Neuronal stem cell (in vitro differentiated cells): ENCODE data around the gene SND1.

Source experiments
- DNase-seq: peaks from one replicate; pipeline ENCODE4 v3.0.0-alpha.2; 2013; ENCODE audit warnings: low spot score
- H2AFZ ChIP-seq: one replicate; pipeline ENCODE4 v1.6.1; 2013; ENCODE audit warnings: mild to moderate bottlenecking, low read length, inconsistent platforms
- H2AK5ac ChIP-seq: 2 replicates; pipeline ENCODE4 v1.6.1; 2013; ENCODE audit warnings: low read depth, mild to moderate bottlenecking, inconsistent platforms, low read length, moderate library complexity, mixed read lengths
- H2BK120ac ChIP-seq: 2 replicates; pipeline ENCODE4 v1.6.1; 2013; ENCODE audit warnings: low read depth, mild to moderate bottlenecking, inconsistent platforms, low read length, moderate library complexity, mixed read lengths
- H2BK12ac ChIP-seq: one replicate; pipeline ENCODE4 v1.6.1; 2013; ENCODE audit warnings: low read length, inconsistent platforms
- H2BK15ac ChIP-seq: 2 replicates; pipeline ENCODE4 v1.6.1; 2013; ENCODE audit warnings: mild to moderate bottlenecking, low read length, inconsistent platforms, mixed read lengths
- H2BK5ac ChIP-seq: one replicate; pipeline ENCODE4 v1.6.1; 2013; ENCODE audit warnings: inconsistent platforms, mild to moderate bottlenecking, low read length, moderate library complexity
- H3K14ac ChIP-seq: one replicate; pipeline ENCODE4 v1.6.1; 2013; ENCODE audit warnings: low read length, inconsistent platforms
- H3K18ac ChIP-seq: 2 replicates; pipeline ENCODE4 v1.6.1; 2013; ENCODE audit warnings: low read length, inconsistent platforms
- H3K23ac ChIP-seq: 2 replicates; pipeline ENCODE4 v1.6.1; 2013; ENCODE audit warnings: low read depth, mild to moderate bottlenecking, mixed read lengths, low read length, inconsistent platforms; ENCODE audit not compliant: poor library complexity
- H3K27ac ChIP-seq: replicated peaks from 3 replicates; pipeline ENCODE4 v1.5.1; 2013; ENCODE audit warnings: low read length, inconsistent platforms
- H3K27me3 ChIP-seq, 3 experiments: 2 replicates each; pipeline ENCODE4 v1.6.1; 2013; ENCODE audit warnings: low read length in 3 of 3, mild to moderate bottlenecking in 2 of 3, inconsistent platforms in 1 of 3, low read depth in 1 of 3, mixed read lengths in 1 of 3, moderate library complexity in 1 of 3; ENCODE audit not compliant: control insufficient read depth in 3 of 3, insufficient read depth in 3 of 3
- H3K36me3 ChIP-seq, 2 donors: replicated peaks in 1 of 2; 2 replicates each; pipeline ENCODE4 v1.6.1; 2013; ENCODE audit warnings: low read length in 2 of 2; ENCODE audit not compliant: control insufficient read depth in 2 of 2, insufficient read depth in 2 of 2
- H3K4ac ChIP-seq: 2 replicates; pipeline ENCODE4 v1.6.1; 2013; ENCODE audit warnings: inconsistent platforms, mild to moderate bottlenecking, low read length, moderate library complexity
- H3K4me1 ChIP-seq, 2 donors: 1 replicate in 1 of 2; 2 replicates in 1 of 2; pipeline ENCODE4 v1.6.1; 2013; ENCODE audit warnings: low read length in 2 of 2, low read depth in 1 of 2; ENCODE audit not compliant: control insufficient read depth in 2 of 2, insufficient read depth in 1 of 2
- H3K4me2 ChIP-seq: one replicate; pipeline ENCODE4 v1.6.1; 2013; ENCODE audit warnings: mild to moderate bottlenecking, low read length, inconsistent platforms; ENCODE audit not compliant: insufficient read depth, poor library complexity, severe bottlenecking
- H3K4me3 ChIP-seq, 2 donors: 2 replicates each; pipeline ENCODE4 v1.5.1; 2013; ENCODE audit warnings: low read length in 2 of 2, mild to moderate bottlenecking in 2 of 2, inconsistent platforms in 1 of 2, moderate library complexity in 1 of 2
- H3K79me1 ChIP-seq: one replicate; pipeline ENCODE4 v1.6.1; 2013; ENCODE audit warnings: low read depth, mild to moderate bottlenecking, inconsistent platforms, low read length, moderate library complexity
- H3K9ac ChIP-seq: one replicate; pipeline ENCODE4 v1.6.1; 2013; ENCODE audit warnings: mild to moderate bottlenecking, low read depth, low read length, inconsistent platforms; ENCODE audit not compliant: poor library complexity
- H3K9me3 ChIP-seq, 2 donors: replicated peaks in 1 of 2; 2 replicates each; pipeline versions ENCODE3 to v1.6.1; 2013; ENCODE audit warnings: low read length in 2 of 2, mild to moderate bottlenecking in 2 of 2, inconsistent platforms in 1 of 2, low read depth in 1 of 2, mixed read lengths in 1 of 2, moderate library complexity in 1 of 2; ENCODE audit not compliant: control insufficient read depth in 2 of 2, insufficient read depth in 1 of 2
- H4K8ac ChIP-seq: one replicate; pipeline ENCODE4 v1.6.1; 2013; ENCODE audit warnings: low read depth, mild to moderate bottlenecking, inconsistent platforms, low read length, moderate library complexity
- H4K91ac ChIP-seq: one replicate; pipeline ENCODE4 v1.6.1; 2013; ENCODE audit warnings: low read length, low read depth, mild to moderate bottlenecking, inconsistent platforms; ENCODE audit not compliant: poor library complexity
- WGBS, 2 donors: extraction: QIAGEN DNeasy Blood & Tissue Kit; methylation state at CpG; one replicate each; pipeline ENCODE4 v1.1.7; 2013; ENCODE audit warnings: missing lambda C conversion rate in 2 of 2, mixed read lengths in 1 of 2; ENCODE audit not compliant: insufficient read length in 2 of 2, insufficient replicate concordance in 1 of 2; ENCODE audit errors: extremely low coverage in 2 of 2; 5-methylcytosine and 5-hydroxymethylcytosine counted together

Gene SND1

GRCh38 chr7:127764681-127765080 is 112.7 kb downstream of the SND1 start:
- no peak overlapping the region for H4K8ac ChIP-seq
- peaks cover 0 to 8% of the 10 kb centered on the region in 2 donors for H3K4me1 ChIP-seq
- H3K4me3 ChIP-seq: no peak overlapping the region
- H3K4me2 ChIP-seq: no peak overlapping the region
- no peaks in the 10 kb centered on the region for H3K79me1 ChIP-seq
- H3K14ac ChIP-seq: no peak overlapping the region
- no peak overlapping the region for H4K91ac ChIP-seq
- no peak overlapping the region for H2BK120ac ChIP-seq
- no peak for DNase-seq
- H3K9me3 ChIP-seq: no peaks in the 10 kb centered on the region
- H3K27me3 ChIP-seq: no peaks in the 10 kb centered on the region
- no peak overlapping the region for H2AFZ ChIP-seq
- no peak overlapping the region for H3K9ac ChIP-seq
- H2BK5ac ChIP-seq: no peak overlapping the region
- H2BK12ac ChIP-seq: no peak overlapping the region
- no peak overlapping the region for H2AK5ac ChIP-seq
- no peak overlapping the region for H3K23ac ChIP-seq
- H2BK15ac ChIP-seq: no peak overlapping the region
- no peak overlapping the region for H3K18ac ChIP-seq
- WGBS, 2 donors: no CpG with 5 or more reads among the region's 6 CpGs
- no peak overlapping the region for H3K4ac ChIP-seq
- H3K27ac ChIP-seq: no peak overlapping the region
- no peaks in the 10 kb centered on the region for H3K36me3 ChIP-seq

GRCh38 chr7:127765150-127765549 is 113.2 kb downstream of the SND1 start:
- WGBS, 2 donors: no CpG with 5 or more reads among the region's 3 CpGs

GRCh38 chr7:127766831-127767459 is 115.0 kb downstream of the SND1 start:
- H2AFZ ChIP-seq: no peak overlapping the region
- H4K8ac ChIP-seq: no peak overlapping the region
- H2BK5ac ChIP-seq: no peak overlapping the region
- H2BK15ac ChIP-seq: no peak overlapping the region
- DNase-seq: no peak
- no peak overlapping the region for H3K27ac ChIP-seq
- no peak overlapping the region for H3K4me3 ChIP-seq
- no peak overlapping the region for H3K23ac ChIP-seq
- H3K4me2 ChIP-seq: no peak overlapping the region
- H3K9ac ChIP-seq: no peak overlapping the region
- H2AK5ac ChIP-seq: no peak overlapping the region
- H3K18ac ChIP-seq: no peak overlapping the region
- no peaks in the 10 kb centered on the region for H3K27me3 ChIP-seq
- peaks cover 0 to 9% of the 10 kb centered on the region in 2 donors for H3K4me1 ChIP-seq
- H2BK12ac ChIP-seq: no peak overlapping the region
- no CpG with 5 or more reads among the region's 4 CpGs for WGBS, 2 donors
- H3K36me3 ChIP-seq: no peaks in the 10 kb centered on the region
- no peaks in the 10 kb centered on the region for H3K9me3 ChIP-seq
- H3K4ac ChIP-seq: no peak overlapping the region
- no peak overlapping the region for H2BK120ac ChIP-seq
- H3K79me1 ChIP-seq: no peaks in the 10 kb centered on the region
- no peak overlapping the region for H3K14ac ChIP-seq
- H4K91ac ChIP-seq: no peak overlapping the region

More at GRCh38 chr7:127765150-127765549, 113.2 kb downstream of the SND1 start:
- Histone ChIP-seq H2BK120ac (no peak overlapping the region), H3K4me1 (peaks cover 0 to 9% of the 10 kb centered on the region in 2 donors), H3K79me1 (no peaks in the 10 kb centered on the region), H4K91ac (no peak overlapping the region), H3K14ac (no peak overlapping the region), H2BK5ac (no peak overlapping the region), H3K4me3 (no peak overlapping the region), H2BK15ac (no peak overlapping the region), H2AFZ (no peak overlapping the region), H2BK12ac (no peak overlapping the region), H3K36me3 (no peaks in the 10 kb centered on the region), H3K27me3 (no peaks in the 10 kb centered on the region), H3K4ac (no peak overlapping the region), H3K9me3 (no peaks in the 10 kb centered on the region), H4K8ac (no peak overlapping the region), H3K9ac (no peak overlapping the region), H3K27ac (no peak overlapping the region), H2AK5ac (no peak overlapping the region), H3K4me2 (no peak overlapping the region), H3K18ac (no peak overlapping the region), H3K23ac (no peak overlapping the region)
- no peak for DNase-seq

- Histone ChIP-seq H3K9ac (no peak overlapping the region), H4K8ac (no peak overlapping the region), H3K79me1 (no peaks in the 10 kb centered on the region), H3K4me1 (peaks cover 0 to 9% of the 10 kb centered on the region in 2 donors), H3K4me2 (no peak overlapping the region), H3K23ac (no peak overlapping the region), H2BK12ac (no peak overlapping the region), H3K36me3 (no peaks in the 10 kb centered on the region), H3K14ac (no peak overlapping the region), H3K27me3 (no peaks in the 10 kb centered on the region), H4K91ac (no peak overlapping the region), H2BK120ac (no peak overlapping the region), H3K27ac (no peak overlapping the region), H2BK15ac (no peak overlapping the region), H2BK5ac (no peak overlapping the region), H3K4ac (no peak overlapping the region), H3K4me3 (no peak overlapping the region), H2AK5ac (no peak overlapping the region), H3K9me3 (no peaks in the 10 kb centered on the region), H2AFZ (no peak overlapping the region), H3K18ac (no peak overlapping the region)
- DNase-seq: no peak
- WGBS, 2 donors: no CpG with 5 or more reads among the region's 2 CpGs
Observed at GRCh38 chr7:127768241-127768640, 116.2 kb downstream of the SND1 start.
